Measurements from ENCODE around the gene PPT2.

DNA sequence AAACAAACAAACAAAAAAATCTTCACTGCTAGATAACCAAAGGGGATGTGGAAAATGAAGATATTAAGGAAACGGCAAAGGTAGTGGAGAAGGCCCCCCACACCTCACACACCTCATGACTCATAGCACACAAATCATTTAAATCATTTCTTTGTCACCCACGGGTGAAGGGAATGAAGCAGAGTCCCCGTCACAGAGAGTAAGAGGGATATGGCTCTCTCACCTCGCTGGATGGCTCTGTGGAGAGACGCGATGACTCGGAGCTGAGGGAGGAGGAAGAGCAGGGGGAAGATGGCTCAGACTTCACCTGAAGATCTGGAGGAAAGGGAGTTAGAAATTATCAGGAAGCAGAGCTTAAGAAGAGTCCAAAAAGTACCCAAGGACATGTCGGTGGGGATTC lies 27.1 kb upstream of the PPT2 start:
- TF ChIP-seq, protein P1, sequence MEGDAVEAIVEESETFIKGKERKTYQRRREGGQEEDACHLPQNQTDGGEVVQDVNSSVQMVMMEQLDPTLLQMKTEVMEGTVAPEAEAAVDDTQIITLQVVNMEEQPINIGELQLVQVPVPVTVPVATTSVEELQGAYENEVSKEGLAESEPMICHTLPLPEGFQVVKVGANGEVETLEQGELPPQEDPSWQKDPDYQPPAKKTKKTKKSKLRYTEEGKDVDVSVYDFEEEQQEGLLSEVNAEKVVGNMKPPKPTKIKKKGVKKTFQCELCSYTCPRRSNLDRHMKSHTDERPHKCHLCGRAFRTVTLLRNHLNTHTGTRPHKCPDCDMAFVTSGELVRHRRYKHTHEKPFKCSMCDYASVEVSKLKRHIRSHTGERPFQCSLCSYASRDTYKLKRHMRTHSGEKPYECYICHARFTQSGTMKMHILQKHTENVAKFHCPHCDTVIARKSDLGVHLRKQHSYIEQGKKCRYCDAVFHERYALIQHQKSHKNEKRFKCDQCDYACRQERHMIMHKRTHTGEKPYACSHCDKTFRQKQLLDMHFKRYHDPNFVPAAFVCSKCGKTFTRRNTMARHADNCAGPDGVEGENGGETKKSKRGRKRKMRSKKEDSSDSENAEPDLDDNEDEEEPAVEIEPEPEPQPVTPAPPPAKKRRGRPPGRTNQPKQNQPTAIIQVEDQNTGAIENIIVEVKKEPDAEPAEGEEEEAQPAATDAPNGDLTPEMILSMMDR (IDR thresholded peaks at IDR 0.05): no peak
- no peak for TF ChIP-seq EP300 (IDR thresholded peaks at IDR 0.05)
